ENCODE measurements around the gene PTGFRN. TPM values are rescaled to one million over a fixed set of nuclear protein-coding genes. Genes with fewer than 3 reads are reported as not detected.

Gene PTGFRN
- total RNA-seq, 1 experiment from 2014 or later = 60.6 TPM

GRCh38 chr1:117036018-117036461 lies 126.3 kb downstream of the PTGFRN start (continued):
- TF ChIP-seq CTCF (IDR thresholded peaks at IDR 0.05 in 2 of 3, conservative IDR thresholded peaks at IDR 0.05 in 1 of 3; ENCODE audit: borderline replicate concordance in 1 of 3, insufficient read depth in 1 of 3, low read depth in 2 of 3, low read length in 2 of 3) (no peak), ZBTB33 (IDR thresholded peaks at IDR 0.05; ENCODE audit: extremely low read depth, insufficient replicate concordance, low read length) (no peak)

- Histone ChIP-seq H3K4me3 (replicated peaks in 1 of 2; ENCODE audit: low read depth in 1 of 2, low read length in 2 of 2) (no peak overlapping the region), H3K27me3 (ENCODE audit: insufficient read depth, low read length) (no peaks in the 10 kb centered on the region), H3K9me3 (ENCODE audit: control insufficient read depth in 1 of 2, insufficient read depth in 1 of 2, low read depth in 1 of 2, low read length in 2 of 2) (no peaks in the 10 kb centered on the region), H2AFZ (ENCODE audit: low read depth, low read length, poor library complexity, severe bottlenecking) (no peak overlapping the region), H3K9ac (ENCODE audit: low read length) (no peak overlapping the region), H3K36me3 (ENCODE audit: control insufficient read depth in 1 of 2, insufficient read depth in 2 of 2, low read length in 2 of 2) (no peaks in the 10 kb centered on the region), H3K27ac (ENCODE audit: low read depth, low read length) (no peak overlapping the region), H3K4me1 (ENCODE audit: control insufficient read depth in 1 of 2, insufficient read depth in 2 of 2, low read length in 2 of 2) (no peaks in the 10 kb centered on the region), H3K79me2 (ENCODE audit: insufficient read depth, low read length) (no peaks in the 10 kb centered on the region), H3K9me2 (ENCODE audit: insufficient read depth) (no peaks in the 10 kb centered on the region), H3K4me2 (ENCODE audit: low read length) (no peak overlapping the region), H4K20me1 (ENCODE audit: insufficient read depth) (no peaks in the 10 kb centered on the region)
- no peak for ATAC-seq
- CTCF ChIA-PET = no interaction called here
- no peak for DNase-seq (ENCODE audit: low read depth, low spot score)
- TF ChIP-seq POLR2AphosphoS5 (IDR thresholded peaks at IDR 0.05; ENCODE audit: low read depth, low read length) = no peak
- no peak for TF ChIP-seq FOSL1 (IDR thresholded peaks at IDR 0.05; ENCODE audit: low read depth)
- no peak for TF ChIP-seq ZFX (IDR thresholded peaks at IDR 0.05)
- POLR2A ChIA-PET = no interaction called here
- RAD21 ChIA-PET (ENCODE audit: low non-redundant PET in 1 of 2, low total read pairs in 2 of 2, uncharacterized antibody in 2 of 2, unreplicated experiment in 2 of 2) = no interaction called here
- no TSS peak for BruUV-seq (replicated peaks)
- intact Hi-C loops (cut with micrococcal nuclease) = loop anchor here (5.0 kb wide), 1 partner anchor 91 kb away; no protein-coding TSS in a partner anchor
Observed at GRCh38 chr1:117037802-117038201, 128.1 kb downstream of the PTGFRN start.

All from HCT116 (cell line).